HG02884 (cell line): ENCODE results near the gene RXRA.

Experiments
- ATAC-seq: cut with Tn5 transposase; IDR thresholded peaks from one replicate; pipeline ENCODE4 v1.9.1; 2021; ENCODE audit warnings: mild to moderate bottlenecking, moderate library complexity; ENCODE audit not compliant: unreplicated experiment

RXRA gene

DNA sequence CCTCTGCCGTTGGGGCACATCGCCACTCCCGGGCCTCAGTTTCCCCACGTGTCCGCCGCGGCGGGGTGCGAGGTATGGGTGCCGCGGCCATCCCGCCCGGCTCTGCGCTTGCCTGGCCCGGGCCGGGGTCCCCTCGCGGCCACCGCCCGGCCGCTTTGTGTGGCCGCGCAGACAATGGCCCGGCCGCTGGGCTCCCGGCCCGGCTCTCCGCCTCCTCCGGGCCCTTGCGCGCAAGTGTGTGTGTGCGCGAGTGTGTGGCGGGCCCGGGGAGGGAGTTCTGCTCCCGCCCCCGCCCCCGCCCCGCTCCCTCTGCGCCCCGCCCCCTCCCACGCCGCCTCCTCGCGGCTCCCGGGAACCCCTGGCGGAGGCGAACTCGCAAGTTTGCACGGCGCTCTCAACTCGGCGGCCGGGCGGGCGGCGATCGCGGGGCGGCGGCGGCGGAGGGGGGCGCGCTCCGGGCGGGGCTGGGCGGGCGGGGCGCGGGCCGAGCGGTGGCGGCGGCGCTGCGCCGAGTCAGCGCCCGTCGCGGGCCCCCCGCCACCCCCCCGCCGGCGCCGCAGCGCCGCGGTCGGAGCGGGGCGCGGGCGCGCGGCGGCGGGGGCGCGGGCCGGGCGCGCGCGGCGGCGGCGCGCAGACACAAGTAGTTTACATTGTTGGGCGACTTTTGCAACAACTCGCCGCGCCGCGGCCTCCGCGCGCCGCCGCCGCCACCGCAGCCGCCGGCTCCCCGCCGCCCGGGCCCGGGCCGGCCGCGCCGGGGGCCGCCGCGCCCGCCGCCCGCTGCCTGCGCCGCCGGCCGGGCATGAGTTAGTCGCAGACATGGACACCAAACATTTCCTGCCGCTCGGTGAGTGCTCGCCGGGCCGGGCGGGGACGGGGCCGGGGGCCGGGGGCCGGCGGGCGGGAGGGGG, at the start of gene RXRA:
Gene RXRA (plus strand): TSS at position 643 of the 911 bp plus-strand sequence. CDS start 177 bp downstream, at position 820.
- ATAC-seq, result no peak

DNA sequence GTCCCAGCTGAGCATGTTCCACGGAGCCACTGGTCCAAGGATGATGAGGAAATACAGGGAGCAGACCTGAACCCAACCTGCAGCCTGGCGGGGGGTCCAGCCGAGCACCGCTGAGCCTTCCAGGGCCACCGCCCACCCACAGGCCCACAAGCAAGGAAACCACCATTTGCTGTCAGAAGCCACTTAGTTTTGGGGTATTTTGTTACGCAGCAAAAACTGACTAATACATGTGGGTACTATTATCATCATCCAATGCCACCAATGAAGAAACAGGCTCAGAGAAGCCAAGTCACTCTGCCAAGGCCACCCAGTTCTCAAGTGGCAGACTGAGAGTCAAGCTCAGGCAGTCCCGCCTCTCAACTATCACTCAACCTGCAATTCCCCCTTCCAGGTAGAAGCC, 48.0 kb upstream of the RXRA start:
- no peak for ATAC-seq

DNA sequence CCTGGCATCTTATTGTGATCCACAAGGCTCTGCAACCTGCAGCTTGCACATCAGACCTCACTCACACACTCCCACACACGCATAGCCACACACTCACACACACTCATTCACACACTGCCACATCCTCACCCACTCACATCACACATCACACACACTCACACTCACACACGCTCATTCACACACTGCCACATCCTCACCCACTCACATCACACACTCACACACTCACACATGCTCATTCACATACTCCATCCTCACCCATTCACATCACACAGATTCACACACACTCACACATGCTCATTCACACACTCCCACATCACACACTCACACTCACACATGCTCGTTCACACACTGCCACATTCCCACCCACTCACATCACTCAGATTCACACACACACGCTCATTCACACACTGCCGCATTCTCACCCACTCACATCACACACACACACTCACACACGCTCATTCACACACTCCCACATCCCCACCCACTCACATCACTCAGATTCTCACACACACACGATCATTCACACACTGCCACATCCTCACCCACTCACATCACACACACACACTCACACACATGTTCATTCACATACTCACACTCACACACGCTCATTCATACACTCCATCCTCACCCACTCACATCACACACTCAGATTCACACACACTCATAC, 47.1 kb upstream of the RXRA start:
- ATAC-seq, result no peak

DNA sequence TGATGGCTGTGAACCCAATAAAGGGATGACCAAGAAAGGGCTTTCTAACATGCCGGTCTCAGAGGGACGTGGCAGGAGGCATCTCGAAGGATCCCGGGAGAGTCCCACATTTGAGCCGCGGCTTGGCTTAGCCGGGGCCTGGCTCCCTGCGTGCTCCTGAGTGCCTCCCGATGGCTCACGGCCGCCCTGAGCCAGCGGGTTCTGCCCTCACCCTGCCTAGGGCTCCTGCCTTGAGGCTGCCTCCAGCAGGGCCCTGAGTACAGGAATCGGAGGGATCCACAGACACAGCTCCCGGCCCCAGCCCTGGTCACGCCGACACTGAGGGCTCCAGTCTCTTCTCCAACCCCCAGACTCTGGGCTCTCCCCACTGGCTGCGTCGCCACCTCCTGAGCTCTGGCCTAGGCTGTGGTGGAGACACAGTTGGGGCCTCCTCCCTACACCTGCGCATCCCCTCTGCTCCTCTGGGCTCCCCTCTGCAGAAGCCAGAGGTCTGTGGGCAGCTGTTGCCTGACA, 44.1 kb upstream of the RXRA start:
- ATAC-seq, result no peak

DNA sequence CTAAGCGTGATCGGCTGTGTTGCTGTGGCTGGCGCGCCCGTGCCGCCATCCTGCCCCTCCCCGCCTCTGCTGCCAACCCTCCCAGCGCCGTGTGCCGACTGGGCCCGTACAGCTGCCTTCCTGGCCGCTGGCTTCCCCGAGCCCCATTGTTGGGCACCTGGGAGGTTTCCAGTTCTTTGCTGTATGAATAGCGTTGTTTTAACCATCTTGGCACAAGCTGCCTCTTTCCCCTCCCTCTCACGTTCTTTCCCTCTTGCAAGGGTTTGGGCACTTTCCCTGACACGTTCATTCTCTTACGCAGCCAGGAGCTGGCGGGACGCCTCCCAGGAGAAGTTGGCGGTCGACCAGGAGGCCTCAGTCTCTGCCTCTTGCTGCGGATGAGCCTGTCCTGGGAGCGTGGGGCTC, 43.1 kb upstream of the RXRA start:
- no peak for ATAC-seq

DNA sequence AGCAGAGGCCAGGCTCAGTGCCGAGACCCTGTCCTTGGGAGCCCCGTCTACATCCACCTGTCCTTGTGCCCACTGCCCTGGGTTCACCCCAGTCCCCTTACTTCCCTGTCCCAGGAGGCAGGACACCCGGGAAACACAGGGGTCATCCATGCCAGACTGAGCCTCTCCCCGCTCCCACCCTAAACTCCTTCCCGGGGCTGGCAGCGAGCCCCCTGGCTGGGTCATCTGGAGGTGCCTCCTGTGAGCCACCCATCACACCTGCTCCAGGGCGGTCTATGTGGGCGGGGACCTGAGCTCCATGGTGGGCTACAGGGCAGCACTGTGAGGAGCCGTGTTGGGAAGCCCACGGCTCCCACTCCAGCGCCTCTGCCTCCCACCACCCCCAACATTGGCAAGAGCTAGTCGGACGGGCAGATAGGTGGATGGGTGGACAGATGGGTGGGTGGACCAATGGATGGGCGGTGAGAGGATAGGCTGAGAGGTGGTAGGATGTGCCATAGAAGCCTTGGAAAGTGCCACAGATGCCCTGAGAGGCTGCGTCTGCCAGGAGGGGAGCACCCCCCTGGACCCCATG, 42.5 kb upstream of the RXRA start:
- no peak for ATAC-seq

DNA sequence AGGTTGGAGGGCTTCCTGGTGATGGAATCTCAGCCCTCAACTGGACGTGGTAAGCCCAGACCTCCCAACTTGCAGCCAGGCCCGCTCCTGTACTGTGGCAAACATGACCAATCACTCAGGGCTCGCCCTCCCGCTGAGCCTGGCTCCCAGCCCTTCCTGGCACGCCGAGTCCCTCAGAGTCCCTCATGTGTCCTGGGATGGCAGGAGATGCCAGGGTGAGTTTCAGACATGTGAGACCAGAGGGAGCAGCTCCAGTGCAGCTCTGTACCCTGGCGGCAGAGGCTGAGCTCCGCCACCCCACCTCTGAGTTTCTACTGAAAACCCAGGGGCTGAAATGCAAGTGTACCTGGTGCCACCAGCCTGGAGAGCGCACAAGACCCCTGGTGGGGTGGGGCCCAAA, 42.0 kb upstream of the RXRA start:
- ATAC-seq, result no peak

DNA sequence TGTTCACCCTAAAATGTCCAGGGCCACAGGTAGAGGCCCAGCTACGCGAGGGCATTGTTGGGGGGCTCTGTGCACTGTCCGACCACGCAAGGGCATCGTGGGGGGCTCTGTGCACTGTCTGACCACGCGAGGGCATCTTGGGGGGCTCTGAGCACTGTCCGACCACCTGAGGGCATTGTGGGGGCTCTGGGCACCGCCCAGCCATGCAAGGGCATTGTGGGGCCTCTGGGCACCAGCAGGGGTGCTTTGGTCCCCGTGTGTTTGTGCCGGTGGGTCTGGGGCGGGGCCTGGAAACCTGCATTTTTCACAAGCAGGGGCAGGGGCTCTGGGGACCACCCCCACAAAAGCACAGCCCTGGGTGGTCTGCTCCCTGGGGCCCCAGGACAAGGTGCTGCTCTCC, 41.5 kb upstream of the RXRA start:
- ATAC-seq, result no peak

DNA sequence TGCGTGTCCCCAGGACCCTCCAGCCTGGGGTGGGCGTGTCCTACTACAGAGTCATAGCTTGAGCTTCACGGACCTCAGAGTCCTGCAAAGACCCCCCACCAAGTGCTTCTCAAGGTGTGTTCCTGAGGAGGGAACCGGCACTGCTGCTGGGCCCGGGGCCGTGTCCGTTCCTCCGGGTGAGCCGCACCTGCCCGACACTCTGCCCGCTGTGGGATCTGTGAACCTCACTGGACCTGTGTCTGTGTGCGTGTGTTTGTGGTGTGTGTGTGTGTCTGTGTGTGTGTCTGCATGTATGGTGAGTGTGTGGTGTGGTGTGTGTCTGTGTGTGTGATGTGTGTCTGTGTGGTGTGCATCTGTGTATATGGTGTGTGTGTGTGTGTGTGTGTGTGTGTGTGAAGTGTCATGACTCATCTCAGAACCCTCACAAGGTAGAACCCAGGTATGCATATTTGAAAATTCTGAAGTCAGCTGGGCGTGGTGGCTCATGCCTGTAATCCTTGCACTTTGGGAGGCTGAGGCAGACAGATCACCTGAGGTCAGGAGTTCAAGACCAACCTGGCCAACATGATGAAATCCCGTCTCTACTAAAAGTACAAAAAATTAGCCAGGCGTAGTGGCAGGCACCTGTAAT, 40.9 kb upstream of the RXRA start:
- no peak for ATAC-seq

DNA sequence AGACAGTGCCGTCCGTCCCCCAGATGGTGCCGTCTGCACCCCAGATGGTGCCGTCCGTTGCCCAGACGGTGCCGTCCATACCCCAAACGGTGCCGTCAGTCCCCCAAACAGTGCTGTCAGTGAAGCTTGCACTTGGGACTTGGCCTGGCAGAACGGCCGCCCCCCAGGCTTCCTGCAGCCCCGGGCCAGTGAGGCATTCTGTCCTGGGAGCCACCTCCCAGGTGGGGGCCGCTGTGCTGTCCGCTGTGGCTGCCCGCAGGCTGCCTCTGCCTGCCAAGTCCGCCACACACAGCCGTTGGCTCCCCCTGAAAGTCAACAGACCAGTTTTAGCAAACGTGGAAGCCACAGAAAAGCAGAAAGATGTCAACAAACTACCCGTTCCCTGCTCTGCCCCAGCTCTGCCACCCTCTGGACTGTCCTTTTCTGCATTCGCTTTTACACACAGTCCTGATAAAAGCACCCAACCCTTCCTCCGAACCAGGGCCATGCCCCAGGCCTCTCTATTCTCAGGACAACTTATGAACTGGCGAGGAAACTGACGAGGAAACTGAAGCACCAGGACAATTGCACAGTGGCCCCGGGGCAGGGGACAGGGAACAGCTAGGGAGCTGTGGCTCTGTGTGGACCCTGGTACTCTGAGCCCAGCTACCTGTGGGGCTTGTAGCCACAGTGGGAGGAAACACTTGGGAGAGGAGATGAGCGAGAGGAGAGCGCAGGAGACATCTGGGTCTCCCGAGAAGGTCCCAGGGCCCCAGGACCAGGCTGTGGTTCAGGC, 39.6 kb upstream of the RXRA start:
- no peak for ATAC-seq

DNA sequence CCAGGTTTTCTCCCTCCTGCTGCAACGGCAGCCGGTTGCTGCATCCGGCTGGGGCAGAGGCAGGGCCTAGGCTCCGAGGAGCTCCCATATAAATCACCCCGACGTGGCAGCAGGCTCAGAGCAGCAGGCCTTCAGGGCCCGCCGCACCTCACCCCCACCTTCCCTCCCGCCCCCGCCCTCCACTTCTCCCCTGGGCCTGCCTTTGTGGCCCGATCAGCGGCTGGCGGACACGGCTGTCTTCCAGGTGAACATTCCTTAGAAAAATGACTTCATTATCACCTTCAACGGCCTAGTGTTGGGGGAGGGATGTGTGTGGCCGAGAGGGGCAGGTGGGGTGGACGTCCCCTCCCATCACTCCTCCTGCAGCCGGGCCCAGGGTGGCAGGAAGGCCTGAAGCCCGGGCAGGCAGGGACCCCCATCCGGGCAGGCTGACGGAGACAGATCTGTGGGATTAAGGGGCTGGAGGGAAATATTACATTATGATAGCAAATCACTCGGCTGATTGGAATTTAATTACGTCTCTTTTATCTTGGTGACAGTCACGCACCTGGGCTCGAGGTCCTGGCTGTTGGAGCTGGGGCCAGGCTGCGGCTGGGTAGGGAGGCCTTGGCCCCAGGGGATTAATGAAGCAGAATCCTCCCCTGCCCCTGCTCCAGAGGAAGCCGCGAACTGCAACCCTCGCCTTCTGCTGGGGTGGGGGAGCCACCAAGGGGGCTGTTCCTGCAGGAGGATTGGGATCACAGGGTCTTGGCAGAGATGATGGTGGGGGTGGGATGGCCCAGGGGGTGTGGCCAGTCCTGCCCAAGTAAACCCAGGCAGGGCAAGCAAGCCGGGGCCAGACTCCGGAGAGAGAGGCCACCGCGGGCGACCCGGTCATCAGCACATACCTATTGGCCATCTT, 38.4 kb upstream of the RXRA start:
- ATAC-seq, result no peak

DNA sequence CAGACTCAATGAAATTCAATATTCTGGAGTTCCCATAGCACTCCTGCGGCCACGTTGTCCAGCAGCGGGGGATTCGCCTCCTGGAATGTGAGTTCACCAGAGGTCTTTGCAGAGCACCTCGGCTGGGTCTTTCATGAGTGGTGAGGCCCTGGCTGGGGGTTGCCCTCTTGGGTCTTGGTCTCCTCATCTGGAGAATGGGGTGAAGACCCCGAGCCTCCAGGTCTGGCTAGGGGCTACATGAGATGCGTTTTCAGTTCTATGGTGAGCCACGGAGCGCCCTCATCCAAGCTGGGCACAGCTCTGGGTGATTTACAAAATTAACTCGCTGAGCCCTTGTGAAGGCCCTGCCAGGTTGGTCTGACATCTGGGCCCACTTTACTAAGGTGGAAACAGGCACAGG, 37.5 kb upstream of the RXRA start:
- ATAC-seq, result no peak

DNA sequence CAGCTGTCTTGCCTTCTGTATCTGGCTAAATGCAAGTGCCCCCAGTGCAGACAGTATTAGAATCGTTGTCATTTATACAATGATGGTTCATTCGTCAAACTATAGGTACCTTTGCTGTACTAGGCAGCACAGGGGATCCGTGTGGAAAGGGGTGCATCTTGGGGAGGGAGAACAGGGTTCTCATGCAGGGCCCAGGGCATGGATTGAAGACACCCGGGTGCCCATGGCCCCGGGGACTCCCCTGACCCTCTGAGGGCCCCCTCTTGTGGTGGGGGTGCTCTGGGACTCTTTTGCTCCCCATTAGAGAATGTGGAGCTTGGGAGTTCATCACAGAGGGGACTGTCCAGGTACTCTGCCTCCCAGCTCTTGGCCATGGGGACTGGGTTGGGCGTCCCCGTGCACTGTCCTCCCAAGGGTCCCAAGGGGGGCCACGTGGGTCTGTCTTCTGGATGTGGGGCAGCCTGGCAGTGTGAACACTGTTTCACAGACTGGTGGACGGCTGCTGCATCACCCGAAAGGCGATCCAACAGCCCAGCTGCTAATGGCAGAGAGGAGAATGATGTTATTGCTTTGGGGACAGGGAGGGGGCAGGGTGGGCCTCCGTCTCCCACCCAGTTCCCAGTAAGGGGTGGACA, 36.9 kb upstream of the RXRA start:
- no peak for ATAC-seq

DNA sequence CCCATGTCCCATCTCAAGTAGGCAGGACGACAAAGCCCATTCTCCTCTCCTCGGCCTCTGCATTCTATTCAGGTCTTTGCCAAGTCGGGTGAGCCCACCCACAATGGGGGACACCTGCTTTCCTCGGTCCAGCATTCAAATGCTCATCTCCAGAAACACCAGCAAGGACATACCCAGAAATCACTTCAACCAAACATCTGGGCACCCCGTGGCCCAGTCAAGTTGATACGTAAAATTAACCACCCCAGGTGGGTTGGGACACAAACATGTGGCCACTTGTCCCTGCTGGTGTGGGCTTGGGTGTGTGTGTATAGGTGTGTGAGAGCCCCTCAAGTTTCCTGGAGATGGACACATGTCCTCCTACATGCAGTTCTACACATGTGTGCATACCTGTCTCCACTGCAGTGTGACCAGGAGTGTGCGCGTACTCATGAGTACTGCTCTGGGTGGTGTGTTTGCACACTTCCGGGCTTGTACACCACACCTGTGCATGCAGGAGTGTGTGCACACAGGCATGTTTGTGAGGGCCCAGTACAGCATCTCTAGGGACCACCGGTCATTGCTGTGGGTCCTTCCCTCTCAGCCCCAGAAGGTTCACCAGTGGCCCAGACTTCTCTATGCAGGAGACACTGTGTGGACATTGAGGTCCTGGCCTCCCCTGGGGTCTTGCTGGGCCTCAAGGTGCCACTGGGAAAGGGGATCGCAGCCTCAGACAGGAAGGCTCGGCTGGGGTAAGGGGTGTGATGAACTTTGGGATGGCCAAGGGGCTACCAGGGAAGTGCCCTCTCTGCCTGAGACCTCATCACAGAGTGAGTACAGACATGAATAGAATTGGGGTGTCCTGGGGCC, 35.4 kb upstream of the RXRA start:
- no peak for ATAC-seq

DNA sequence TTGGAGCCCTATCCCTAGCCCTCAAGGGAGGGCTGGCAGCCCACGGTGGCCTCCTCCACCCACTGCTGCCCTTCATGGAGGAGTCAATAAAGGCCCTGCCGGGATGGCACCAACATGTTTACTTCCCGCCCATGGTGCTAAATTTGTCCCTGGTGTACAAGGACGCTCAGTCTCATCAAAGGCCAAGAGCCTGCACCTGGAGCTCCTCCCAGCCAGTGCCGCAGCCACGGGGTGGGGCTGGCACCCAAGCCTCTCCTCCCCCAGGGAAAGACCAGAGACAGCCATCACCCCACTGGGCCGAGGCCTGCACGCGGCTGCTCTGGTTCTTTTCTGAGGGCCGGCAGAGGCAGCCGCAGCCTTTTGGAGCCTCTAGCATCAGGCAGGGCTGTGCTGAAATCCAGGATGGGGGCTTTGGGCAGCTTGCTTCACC, 34.8 kb upstream of the RXRA start:
- no peak for ATAC-seq

DNA sequence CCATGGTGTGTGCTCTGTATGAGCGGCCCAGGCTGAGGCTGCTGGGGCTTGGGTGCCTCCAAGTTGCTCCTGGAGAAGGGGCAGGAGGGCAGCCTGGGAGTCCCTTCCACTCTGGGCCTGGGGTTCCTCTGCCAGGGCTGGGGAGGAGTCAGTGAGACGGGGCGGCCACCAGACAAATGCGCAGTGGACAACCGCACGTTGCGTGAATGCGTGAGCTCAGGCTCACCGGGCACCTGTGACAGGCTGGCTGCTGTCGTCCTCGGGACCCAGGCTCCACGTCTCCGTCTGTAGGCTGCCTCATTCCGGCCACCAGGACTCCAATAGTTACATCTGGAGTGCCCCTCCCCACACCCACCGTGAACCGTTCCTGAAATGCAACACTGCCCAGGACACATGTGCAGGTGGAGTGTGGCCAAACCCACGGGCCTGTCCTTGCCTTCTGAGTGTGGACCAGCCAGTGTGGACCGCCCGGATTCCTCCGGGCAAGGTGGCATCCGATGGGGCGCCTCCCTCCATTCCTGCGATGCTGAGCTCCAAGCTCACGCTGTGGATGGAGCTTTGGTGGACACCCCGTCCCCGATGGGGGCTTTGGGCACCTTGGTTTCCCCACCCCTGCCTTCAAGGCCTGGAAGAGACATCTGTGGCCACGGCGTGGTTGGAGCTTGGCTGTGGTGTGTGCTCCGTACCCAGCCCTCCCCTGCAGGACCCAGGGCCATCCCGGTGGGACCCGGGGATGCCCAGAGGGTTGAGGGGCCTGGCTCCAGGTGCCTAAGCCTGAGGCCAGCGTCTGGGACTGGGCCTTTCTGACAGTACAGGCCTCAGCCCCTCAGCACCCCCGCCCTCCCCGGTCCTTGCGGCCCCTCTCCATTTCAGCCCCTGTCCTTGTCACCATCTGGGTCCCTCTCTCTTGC, 34.0 kb upstream of the RXRA start:
- no peak for ATAC-seq

DNA sequence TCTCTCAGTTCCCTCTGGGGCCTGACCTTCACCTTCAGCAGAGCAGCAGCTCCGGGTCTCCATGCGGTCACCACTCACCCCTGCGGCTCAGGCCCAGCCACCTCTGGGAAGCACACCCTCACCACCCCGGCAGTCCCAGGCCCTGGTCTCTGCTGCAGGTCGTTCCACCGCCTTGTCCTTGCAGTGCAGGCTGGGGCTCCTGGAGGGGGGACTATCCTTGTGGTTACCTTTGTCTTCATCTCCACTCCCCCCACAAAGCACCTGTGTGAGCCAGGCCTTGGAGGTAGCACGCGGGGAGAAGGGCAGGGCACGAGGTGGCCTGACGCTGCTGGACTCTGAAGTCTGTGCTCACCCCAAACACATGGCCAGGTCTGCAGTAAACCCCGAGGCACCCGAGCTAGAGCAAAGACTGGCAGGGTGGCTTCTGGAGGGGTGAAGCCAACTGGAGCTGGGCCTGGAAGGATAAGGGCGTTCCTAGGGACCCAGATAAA, 33.2 kb upstream of the RXRA start:
- no peak for ATAC-seq
